Stimulated activated CD4-positive, alpha-beta T cell treated with anti-CD3 and anti-CD28 coated beads, TNF-alpha, amount 100 ng/mL, for 4 hours (primary cell): Measurements from ENCODE around the gene STON2.
"Not testable (repeated sequence)": the region's sequence is repeated elsewhere in the genome, so short reads cannot be mapped to it uniquely, and the experiment has no call there.

Experiments
- DNase-seq, 3 experiments: peaks; one replicate each; pipeline ENCODE4 v3.0.0-alpha.2; 2020; ENCODE audit warnings: low read depth in 3 of 3

STON2 gene

DNA sequence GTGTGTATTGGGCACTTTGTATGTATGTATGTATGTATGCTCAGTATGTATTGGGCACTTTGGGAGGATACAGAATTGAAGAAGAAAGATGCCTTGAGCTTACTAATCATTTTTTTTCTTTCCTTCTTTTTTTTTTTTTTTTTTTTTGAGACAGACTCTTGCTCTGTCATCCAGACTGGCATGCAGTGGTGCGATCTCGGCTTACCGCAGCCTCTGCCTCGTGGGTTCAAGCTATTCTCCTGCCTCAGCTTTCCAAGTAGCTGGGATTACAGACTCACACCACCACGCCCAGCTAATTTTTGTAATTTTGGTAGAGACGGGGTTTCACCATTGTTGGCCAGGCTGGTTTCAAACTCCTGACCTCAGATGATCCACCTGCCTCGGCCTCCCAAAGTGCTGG lies 176.3 kb downstream of the STON2 start:
- not testable (repeated sequence) for DNase-seq

GRCh38 chr14:81222691-81223090 lies 177.4 kb downstream of the STON2 start:
- DNase-seq, result no peak

DNA sequence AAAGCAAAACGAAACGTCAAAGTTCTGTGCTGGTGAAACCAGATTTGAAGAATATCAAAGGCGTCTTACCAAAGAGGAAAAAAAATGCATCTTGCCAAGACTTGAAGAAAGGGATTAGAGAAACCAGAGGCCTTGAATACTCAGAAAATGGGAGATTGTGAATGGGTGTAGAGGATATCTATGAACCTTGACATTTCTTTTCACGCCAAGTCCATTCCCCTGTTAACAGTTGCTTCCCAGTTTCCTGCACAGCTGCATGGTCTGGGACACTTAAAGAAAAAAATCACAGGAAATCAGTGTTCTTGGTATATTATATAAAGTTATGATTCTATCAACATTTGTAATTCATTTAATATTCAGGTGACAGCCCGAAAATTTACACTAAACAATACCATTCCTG lies 178.0 kb downstream of the STON2 start:
- no peak for DNase-seq

- DNase-seq, result no peak
Measured at GRCh38 chr14:81221579-81222102, 178.5 kb downstream of the STON2 start.

- peak; percentile 84 to 91 (median 88) for DNase-seq
Measured at GRCh38 chr14:81220830-81221578, 179.1 kb downstream of the STON2 start, which contains the start of gene GTF2A1. GTF2A1 (minus strand) TSS chr14:81220959; CDS start chr14:81220518, 441 bp downstream.

GRCh38 chr14:81220580-81220829 lies 179.6 kb downstream of the STON2 start:
- DNase-seq, result no peak

DNA sequence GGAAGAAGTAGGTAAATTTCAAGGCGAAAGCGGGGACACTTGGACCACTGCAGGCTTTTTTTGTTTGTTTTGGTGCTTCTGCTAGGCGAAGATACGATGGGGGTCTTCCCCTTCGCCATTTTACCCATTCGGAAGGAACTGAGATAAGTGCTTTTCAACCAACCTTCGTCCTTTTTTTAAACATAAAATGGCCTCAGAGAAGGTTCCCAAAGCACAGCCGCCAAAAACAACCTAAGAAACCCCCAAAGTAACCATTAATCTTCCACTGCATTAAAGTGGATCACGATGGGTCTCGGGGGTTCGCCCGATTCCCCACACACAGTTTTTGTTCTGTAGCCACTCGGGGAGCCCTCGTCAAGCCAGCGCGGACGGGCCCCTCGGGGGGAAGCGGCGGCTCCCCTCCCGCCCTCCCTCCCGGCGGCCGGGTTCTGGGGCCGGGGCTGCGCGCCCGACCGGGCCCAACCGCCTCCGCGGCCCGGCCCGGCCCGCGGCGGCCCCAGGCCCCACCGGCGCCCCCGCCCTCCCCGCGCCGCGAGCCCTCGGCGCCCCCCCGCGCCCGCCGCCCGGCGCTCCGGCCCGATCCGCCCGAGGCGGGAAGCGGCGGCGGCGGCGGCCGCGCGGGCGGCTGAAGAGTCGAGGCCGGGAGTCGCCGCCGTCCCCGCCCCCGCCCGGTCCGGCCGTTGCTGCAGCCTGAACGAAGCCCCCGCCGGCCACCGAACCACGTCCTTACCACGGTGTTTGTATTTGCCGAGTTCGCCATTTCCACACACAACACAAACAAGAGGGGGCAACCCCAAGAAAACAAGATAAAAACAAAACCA lies 180.2 kb downstream of the STON2 start:
- peak in 2 of 3 experiments; percentile 17 to 24 for DNase-seq

DNA sequence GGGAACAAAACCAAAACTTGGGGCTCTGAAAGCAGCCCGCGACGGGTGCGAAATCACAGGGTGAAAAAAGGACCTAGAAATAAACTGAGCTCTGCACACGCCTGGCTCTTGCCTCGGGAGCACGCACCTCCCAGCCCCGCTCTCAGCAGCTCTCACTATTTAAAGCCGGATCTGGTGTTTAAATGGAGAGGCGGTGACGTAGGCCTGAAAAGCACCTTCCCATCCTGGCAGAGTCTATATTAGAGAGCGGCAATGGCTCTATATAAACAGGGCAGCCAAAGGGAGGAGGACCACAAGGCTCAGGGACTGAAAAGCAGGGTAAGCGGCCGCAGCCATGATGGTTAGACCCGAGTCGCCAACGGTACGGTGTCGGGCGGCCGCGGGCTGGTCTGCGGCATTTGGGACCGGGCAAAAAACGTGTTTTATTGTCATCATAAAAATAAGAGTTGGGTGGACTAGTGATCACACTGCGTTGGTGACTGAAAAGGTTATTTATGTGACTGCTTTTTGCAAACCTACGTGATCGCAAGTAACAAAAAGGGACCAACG lies 180.8 kb downstream of the STON2 start:
- peak; percentile 57 to 71 (median 60) for DNase-seq

- DNase-seq, result no peak
Measured at GRCh38 chr14:81211844-81212243, 188.3 kb downstream of the STON2 start.
